ENCODE data around the gene PGM2. TPM values are rescaled to one million over a fixed set of nuclear protein-coding genes. Genes with fewer than 3 reads are reported as not detected.

Gene PGM2
- total RNA-seq, 4 donors from 2014 or later, result 15.9 to 34.0 (median 26.2) TPM

DNA sequence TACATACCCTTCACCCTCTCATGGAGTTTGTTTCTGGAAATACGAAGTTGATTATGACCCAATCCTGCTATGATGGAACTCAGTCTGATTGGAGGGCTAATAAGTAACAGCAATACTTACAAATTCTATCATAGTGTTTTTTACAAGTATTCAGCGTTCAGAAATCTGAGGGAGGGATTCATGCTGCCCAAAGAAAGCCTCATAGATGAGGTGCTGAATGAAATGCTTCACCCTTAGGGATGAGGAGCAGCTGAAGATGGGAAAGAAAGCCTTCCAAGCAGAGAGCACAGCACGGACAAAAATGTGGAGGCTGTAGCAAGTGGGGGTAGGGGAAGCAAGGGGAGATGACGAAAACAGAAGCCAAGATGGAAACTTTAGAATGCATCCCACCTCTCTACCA, 36.5 kb downstream of the PGM2 start:
- TF ChIP-seq, protein P1, sequence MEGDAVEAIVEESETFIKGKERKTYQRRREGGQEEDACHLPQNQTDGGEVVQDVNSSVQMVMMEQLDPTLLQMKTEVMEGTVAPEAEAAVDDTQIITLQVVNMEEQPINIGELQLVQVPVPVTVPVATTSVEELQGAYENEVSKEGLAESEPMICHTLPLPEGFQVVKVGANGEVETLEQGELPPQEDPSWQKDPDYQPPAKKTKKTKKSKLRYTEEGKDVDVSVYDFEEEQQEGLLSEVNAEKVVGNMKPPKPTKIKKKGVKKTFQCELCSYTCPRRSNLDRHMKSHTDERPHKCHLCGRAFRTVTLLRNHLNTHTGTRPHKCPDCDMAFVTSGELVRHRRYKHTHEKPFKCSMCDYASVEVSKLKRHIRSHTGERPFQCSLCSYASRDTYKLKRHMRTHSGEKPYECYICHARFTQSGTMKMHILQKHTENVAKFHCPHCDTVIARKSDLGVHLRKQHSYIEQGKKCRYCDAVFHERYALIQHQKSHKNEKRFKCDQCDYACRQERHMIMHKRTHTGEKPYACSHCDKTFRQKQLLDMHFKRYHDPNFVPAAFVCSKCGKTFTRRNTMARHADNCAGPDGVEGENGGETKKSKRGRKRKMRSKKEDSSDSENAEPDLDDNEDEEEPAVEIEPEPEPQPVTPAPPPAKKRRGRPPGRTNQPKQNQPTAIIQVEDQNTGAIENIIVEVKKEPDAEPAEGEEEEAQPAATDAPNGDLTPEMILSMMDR (IDR thresholded peaks at IDR 0.05), result no peak
- DNase-seq (ENCODE audit: low spot score) (no peak), ATAC-seq (ENCODE audit: low FRiP score) (no peak)

DNA sequence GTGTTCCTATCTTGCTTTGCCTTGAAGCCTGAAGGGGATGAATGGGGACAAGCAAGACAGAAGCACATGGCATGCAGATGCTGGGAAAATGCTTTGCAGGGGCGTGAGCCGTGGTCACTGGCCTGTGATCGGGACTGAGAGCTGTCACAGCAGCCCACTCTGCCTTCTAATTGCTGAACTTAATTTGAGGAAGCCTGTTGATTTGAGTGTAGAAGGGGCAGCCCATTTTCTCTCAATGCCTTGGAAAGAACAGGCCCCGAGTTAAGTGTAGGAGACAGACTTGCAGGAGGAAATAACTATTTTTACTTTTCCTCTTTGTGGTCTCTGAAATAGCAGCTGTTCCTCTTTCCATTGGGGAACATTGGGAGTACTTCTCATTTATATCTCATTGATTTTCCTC, 38.3 kb downstream of the PGM2 start:
- DNase-seq (ENCODE audit: low spot score), result no peak
- TF ChIP-seq, protein P1 (IDR thresholded peaks at IDR 0.05), result no peak
- no peak for ATAC-seq (ENCODE audit: low FRiP score)

DNA sequence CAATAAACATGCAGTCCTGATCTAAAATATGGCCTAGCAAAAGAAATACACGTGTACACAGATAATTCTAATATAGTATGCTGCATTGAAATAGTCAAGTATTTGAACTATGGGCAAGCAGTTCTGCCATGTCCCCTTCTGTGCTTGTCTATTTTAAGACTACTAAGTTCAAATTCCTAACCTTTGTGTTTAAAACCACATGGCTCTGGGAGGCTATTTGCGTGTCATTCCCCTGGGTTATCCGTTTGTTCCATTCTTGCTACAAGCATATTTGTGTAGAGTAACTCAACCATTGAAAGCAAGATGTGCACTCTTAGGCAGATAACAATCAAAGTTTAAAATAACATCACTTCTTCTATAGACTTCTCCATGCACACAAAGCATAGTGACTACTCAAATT, 39.0 kb downstream of the PGM2 start:
- TF ChIP-seq, protein P1 (IDR thresholded peaks at IDR 0.05), result no peak
- no peak for ATAC-seq (ENCODE audit: low FRiP score)
- no peak for DNase-seq (ENCODE audit: low spot score)

DNA sequence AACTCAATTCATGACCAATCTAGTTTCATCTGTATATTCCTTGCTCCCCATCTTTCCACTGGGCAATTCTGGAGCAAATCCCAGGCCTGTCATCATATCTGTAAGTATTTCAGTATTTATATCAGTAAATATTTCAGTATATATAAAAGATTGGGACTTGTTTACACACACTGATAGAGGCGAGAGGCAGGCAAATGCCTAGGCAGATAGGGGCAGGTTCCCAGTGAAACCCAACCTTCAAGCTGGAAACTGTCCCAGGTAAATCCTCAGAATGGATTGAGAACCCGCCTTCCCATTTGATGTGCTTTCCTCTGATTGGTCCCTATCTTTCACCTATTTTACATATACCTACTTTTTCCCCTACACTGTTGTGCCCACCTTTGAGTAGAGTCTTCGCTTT, 40.6 kb downstream of the PGM2 start:
- ATAC-seq (ENCODE audit: low FRiP score) (no peak), DNase-seq (ENCODE audit: low spot score) (no peak)
- TF ChIP-seq, protein P1 (IDR thresholded peaks at IDR 0.05), result no peak

DNA sequence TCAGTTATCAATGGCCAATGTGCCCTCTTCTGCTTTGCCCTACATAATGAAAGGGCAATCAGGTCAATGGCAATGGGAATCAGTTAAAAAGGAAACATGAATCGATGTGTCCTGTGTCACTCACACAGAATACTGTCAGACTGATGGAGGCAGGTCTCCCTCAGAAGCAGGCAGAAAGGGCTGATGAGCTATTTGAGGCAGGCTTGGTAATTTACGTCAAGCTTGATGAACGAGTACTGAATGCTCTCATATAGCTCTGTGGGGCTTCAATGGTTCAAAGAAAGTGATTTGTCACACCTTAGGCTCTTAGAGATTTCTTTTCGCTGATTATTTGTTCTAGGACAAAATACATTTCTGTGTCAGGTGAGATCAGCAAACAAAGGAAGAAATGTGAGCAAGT, 41.8 kb downstream of the PGM2 start:
- ATAC-seq (ENCODE audit: low FRiP score) (no peak), DNase-seq (ENCODE audit: low spot score) (no peak)
- TF ChIP-seq, protein P1 (IDR thresholded peaks at IDR 0.05), result no peak

DNA sequence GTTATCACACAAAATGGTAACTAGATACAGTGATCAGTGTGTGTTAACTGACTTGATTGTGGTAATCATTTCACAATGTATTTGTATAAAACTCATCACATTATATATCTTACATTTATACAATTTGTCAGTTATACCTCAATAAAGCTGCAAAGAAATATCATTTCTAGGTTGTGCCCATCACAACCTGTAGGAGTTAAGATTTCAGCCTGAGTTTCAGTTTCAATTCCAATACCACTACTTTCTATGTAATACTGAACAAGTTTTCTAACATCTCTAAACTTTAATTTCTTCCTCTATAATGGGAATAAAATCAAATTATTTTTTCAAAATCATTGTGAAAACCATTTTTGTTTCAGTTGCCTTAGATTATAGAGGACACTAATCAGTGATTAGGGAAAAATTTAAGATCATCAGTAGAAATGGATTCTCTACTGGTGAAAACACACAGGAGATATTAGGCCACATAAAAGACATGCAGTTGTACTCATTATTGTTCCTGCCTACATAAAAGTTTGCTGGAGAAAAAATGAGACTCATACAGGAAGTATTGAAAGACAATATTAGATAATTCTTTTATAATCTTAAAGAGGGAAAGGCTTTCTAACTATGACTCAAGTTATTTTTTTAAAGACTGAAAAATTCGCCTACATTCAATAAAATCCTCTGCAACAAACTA, 46.0 kb downstream of the PGM2 start:
- ATAC-seq (ENCODE audit: low FRiP score) (no peak), DNase-seq (ENCODE audit: low spot score) (no peak)
- TF ChIP-seq, protein P1 (IDR thresholded peaks at IDR 0.05), result no peak

DNA sequence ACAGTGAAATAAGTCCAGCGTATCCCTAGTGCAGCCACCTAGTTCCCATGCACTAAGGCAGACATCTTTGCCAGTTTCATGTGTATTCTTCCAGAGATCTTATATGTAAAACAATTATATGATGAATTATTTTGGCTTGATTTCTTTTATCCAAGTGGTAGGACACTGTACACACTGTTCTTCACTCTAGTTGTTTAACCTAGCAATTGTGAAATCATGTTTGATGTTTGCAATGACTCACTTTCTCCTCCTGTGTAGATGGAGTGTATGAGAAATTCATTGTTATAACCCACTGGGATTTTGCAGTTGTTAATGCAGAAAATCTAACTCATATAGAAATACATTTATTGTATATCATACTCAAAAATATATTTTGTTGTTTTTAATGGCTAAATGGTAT, 46.9 kb downstream of the PGM2 start:
- DNase-seq (ENCODE audit: low spot score) (no peak), ATAC-seq (ENCODE audit: low FRiP score) (peak; percentile 80)
- TF ChIP-seq, protein P1 (IDR thresholded peaks at IDR 0.05), result no peak
